Measurements from ENCODE around the gene CHST8. TPM values are rescaled to one million over a fixed set of nuclear protein-coding genes. Genes with fewer than 3 reads are reported as not detected.

The CHST8 gene
- polyA plus RNA-seq, 1 of the 3 experiments (the other 2 are of a cell fraction): 0.05 TPM

GRCh38 chr19:33659835-33660234 lies 38.1 kb downstream of the CHST8 start:
- Histone ChIP-seq H3K9ac (no peak overlapping the region), H3F3A (replicated peaks; ENCODE audit: insufficient read depth) (no peaks in the 10 kb centered on the region), H3K4me1 (ENCODE audit: control insufficient read depth in 1 of 2, insufficient read depth in 2 of 2, low read depth in 1 of 2, low read length in 1 of 2) (peaks cover 0 to 2% of the 10 kb centered on the region in 2 experiments; a peak in 1 of 4 replicates), H3K9me2 (no peaks in the 10 kb centered on the region), H3K27ac (ENCODE audit: low read depth in 2 of 2, low read length in 1 of 2) (no peak overlapping the region), H3K4me2 (no peak overlapping the region), H3K9me3 (no peaks in the 10 kb centered on the region), H3K36me3 (replicated peaks in 1 of 2; ENCODE audit: control insufficient read depth in 1 of 2, insufficient read depth in 2 of 2, low read length in 1 of 2) (no peaks in the 10 kb centered on the region), H3K79me2 (ENCODE audit: insufficient read depth) (no peaks in the 10 kb centered on the region), H3K4me3 (ENCODE audit: low read depth in 2 of 2, low read length in 1 of 2) (no peak overlapping the region), H4K20me1 (ENCODE audit: insufficient read depth) (no peaks in the 10 kb centered on the region), H2AFZ (ENCODE audit: low read depth) (no peak overlapping the region), H3K27me3 (ENCODE audit: insufficient read depth) (no peaks in the 10 kb centered on the region)
- TF ChIP-seq IRF3 (IDR thresholded peaks at IDR 0.05; ENCODE audit: low read depth, low read length) (no peak), SMC3 (IDR thresholded peaks at IDR 0.05; ENCODE audit: low read depth, low read length) (no peak), RXRA (IDR thresholded peaks at IDR 0.05; ENCODE audit: borderline replicate concordance, low read depth) (no peak)
- WGBS (ENCODE audit: low lambda C conversion rate): 35% methylated on average over 5 of the region's 5 CpGs
- POLR2A ChIA-PET: no interaction called here
- no peak for DNase-seq
- CTCF ChIA-PET: interaction anchor here (1.5 to 1.9 kb wide), 2 partner anchors 12 to 118 kb away, joined by 4 to 5 read pairs; no protein-coding TSS in a partner anchor

- Histone ChIP-seq H2AFZ (ENCODE audit: low read depth) (no peak overlapping the region), H3K36me3 (replicated peaks in 1 of 2; ENCODE audit: control insufficient read depth in 1 of 2, insufficient read depth in 2 of 2, low read length in 1 of 2) (no peaks in the 10 kb centered on the region), H3F3A (replicated peaks; ENCODE audit: insufficient read depth) (no peaks in the 10 kb centered on the region), H3K27ac (ENCODE audit: low read depth in 2 of 2, low read length in 1 of 2) (no peak overlapping the region), H3K4me1 (ENCODE audit: control insufficient read depth in 1 of 2, insufficient read depth in 2 of 2, low read depth in 1 of 2, low read length in 1 of 2) (peaks cover 0 to 4% of the 10 kb centered on the region in 2 experiments; a peak in 1 of 4 replicates), H3K79me2 (ENCODE audit: insufficient read depth) (no peaks in the 10 kb centered on the region), H3K27me3 (ENCODE audit: insufficient read depth) (no peaks in the 10 kb centered on the region), H3K9me3 (no peaks in the 10 kb centered on the region), H3K4me3 (ENCODE audit: low read depth in 2 of 2, low read length in 1 of 2) (no peak overlapping the region), H3K9ac (no peak overlapping the region), H3K4me2 (no peak overlapping the region), H4K20me1 (ENCODE audit: insufficient read depth) (no peaks in the 10 kb centered on the region), H3K9me2 (no peaks in the 10 kb centered on the region)
- WGBS (ENCODE audit: low lambda C conversion rate): 32% methylated on average over 10 of the region's 11 CpGs
- no peak for TF ChIP-seq NFIC (IDR thresholded peaks at IDR 0.05; ENCODE audit: borderline replicate concordance)
- no peak for TF ChIP-seq TCF12 (IDR thresholded peaks at IDR 0.05)
- no peak for TF ChIP-seq RCOR1 (IDR thresholded peaks at IDR 0.05; ENCODE audit: low read length)
- no peak for TF ChIP-seq POLR2AphosphoS5 (IDR thresholded peaks at IDR 0.05; ENCODE audit: low read depth, low read length)
- TF ChIP-seq CHD2 (IDR thresholded peaks at IDR 0.05; ENCODE audit: low read length, partially characterized antibody): no peak
- no peak for TF ChIP-seq RAD21 (IDR thresholded peaks at IDR 0.05; ENCODE audit: low read length)
- TF ChIP-seq MAX (IDR thresholded peaks at IDR 0.05; ENCODE audit: low read depth): no peak
- no peak for TF ChIP-seq GATA2 (CRISPR knock-in tag; IDR thresholded peaks at IDR 0.05)
- TF ChIP-seq RFX5 (IDR thresholded peaks at IDR 0.05; ENCODE audit: low read length): no peak
- no peak for TF ChIP-seq IRF3 (IDR thresholded peaks at IDR 0.05; ENCODE audit: low read depth, low read length)
- no peak for TF ChIP-seq ELF1 (IDR thresholded peaks at IDR 0.05)
- no peak for TF ChIP-seq GABPA (IDR thresholded peaks at IDR 0.05; ENCODE audit: low read depth)
- no peak for TF ChIP-seq MXI1 (IDR thresholded peaks at IDR 0.05; ENCODE audit: low read depth, low read length)
- TF ChIP-seq SMC3 (IDR thresholded peaks at IDR 0.05; ENCODE audit: low read depth, low read length): no peak
- TF ChIP-seq SIN3A (IDR thresholded peaks at IDR 0.05; ENCODE audit: borderline replicate concordance, low read depth, low read length): no peak
- TF ChIP-seq REST (IDR thresholded peaks at IDR 0.05; ENCODE audit: low read depth, low read length): no peak
- ChIA-PET CTCF (interaction anchor here (1.3 to 1.9 kb wide), 3 partner anchors 11 to 117 kb away, joined by 3 to 5 read pairs (median 4); no protein-coding TSS in a partner anchor), POLR2A (no interaction called here)
- DNase-seq: no peak
Observed at GRCh38 chr19:33660410-33661124, 38.8 kb downstream of the CHST8 start.

Data from SK-N-SH (cell line).